22Rv1 (cell line): Measurements from ENCODE around the gene DHPS.
A peak's percentile ranks its signal among the peaks of the same experiment; 100 is the strongest.

Experiments
- ZFX ChIP-seq: fragments of 450-650 bp; IDR thresholded peaks from 2 replicates; pipeline ENCODE4 v1.6.1; 2017; ENCODE audit warnings: antibody characterized with exemption, borderline replicate concordance
- TF ChIP-seq, protein P1 (sequence below): fragments of 450-650 bp; IDR thresholded peaks from 2 replicates; pipeline ENCODE4 v1.5.1; 2017; ENCODE audit warnings: mild to moderate bottlenecking

DNA sequence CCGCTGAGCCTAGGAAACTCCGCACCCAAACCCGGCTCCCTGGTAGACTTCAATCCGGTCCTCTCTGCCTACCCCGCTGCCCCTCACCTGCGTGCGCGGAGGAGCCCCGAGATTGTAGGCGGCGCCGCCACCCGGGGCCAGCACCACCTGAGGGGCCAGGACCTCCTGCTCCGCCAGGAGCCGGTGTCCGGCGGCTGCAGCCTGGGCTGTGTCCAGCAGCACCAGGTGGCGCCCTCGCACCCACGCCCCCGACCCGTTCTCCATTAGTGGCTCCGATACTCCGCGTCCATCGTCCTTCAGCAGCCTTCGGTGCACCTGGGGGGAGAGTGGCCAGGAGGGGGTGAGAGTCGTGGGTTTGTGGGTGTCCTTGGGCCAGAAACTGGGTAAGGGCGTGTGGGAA is 33.6 kb downstream of the DHPS start:
- TF ChIP-seq, protein P1, sequence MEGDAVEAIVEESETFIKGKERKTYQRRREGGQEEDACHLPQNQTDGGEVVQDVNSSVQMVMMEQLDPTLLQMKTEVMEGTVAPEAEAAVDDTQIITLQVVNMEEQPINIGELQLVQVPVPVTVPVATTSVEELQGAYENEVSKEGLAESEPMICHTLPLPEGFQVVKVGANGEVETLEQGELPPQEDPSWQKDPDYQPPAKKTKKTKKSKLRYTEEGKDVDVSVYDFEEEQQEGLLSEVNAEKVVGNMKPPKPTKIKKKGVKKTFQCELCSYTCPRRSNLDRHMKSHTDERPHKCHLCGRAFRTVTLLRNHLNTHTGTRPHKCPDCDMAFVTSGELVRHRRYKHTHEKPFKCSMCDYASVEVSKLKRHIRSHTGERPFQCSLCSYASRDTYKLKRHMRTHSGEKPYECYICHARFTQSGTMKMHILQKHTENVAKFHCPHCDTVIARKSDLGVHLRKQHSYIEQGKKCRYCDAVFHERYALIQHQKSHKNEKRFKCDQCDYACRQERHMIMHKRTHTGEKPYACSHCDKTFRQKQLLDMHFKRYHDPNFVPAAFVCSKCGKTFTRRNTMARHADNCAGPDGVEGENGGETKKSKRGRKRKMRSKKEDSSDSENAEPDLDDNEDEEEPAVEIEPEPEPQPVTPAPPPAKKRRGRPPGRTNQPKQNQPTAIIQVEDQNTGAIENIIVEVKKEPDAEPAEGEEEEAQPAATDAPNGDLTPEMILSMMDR = peak; percentile 82
- no peak for TF ChIP-seq ZFX
